Erythroblast (primary cell): ENCODE results near the gene WNK1.

ENCODE experiments used
- GATA1 ChIP-seq: IDR thresholded peaks from 2 replicates; pipeline ENCODE4 v1.6.1; 2011; ENCODE audit warnings: low read depth, mild to moderate bottlenecking, control low read depth, low read length, moderate library complexity
- POLR2A ChIP-seq: IDR thresholded peaks from 2 replicates; pipeline ENCODE4 v1.6.1; 2011; ENCODE audit warnings: mild to moderate bottlenecking, low read length

- TF ChIP-seq POLR2A (no peak), GATA1 (no peak)
These were observed 202.4 kb downstream of the WNK1 start for GRCh38 chr12:954741-955140.
